ENCODE measurements around the gene HIF1A. TPM values are rescaled to one million over a fixed set of nuclear protein-coding genes. Genes with fewer than 3 reads are reported as not detected.

Gene HIF1A
- total and polyA plus RNA-seq, 2 of the 13 experiments (the other 11 are each of a cell fraction or from before 2014, with no cell fraction given): 41.0 to 126 TPM

GRCh38 chr14:61710853-61711817, 15.8 kb downstream of the HIF1A start:
- ATAC-seq (peak; percentile 11; the same call in 2 of the 3 replicates), DNase-seq (ENCODE audit: low spot score) (peak; percentile 32), FAIRE-seq (no peak)
- H3K79me2 ChIP-seq (ENCODE audit: insufficient read depth, low read length): peaks cover 84% of the 10 kb centered on the region
- ChIA-PET CTCF (ENCODE audit: low intra/inter-chr PET ratio, low total read pairs) (no interaction called here), POLR2A (interaction anchor here (1.2 to 1.3 kb wide), 2 partner anchors 16 to 151 kb away, joined by 3 to 6 read pairs; partner anchors contain the start of gene HIF1A)
- no peaks in the 10 kb centered on the region for H3K36me3 ChIP-seq (replicated peaks in 1 of 2; ENCODE audit: control insufficient read depth in 1 of 2, insufficient read depth in 2 of 2, low read length in 2 of 2)
- no peak overlapping the region for H3K4me3 ChIP-seq (replicated peaks in 1 of 3; ENCODE audit: insufficient read depth in 1 of 3, low read depth in 2 of 3, low read length in 3 of 3)
- no TSS peak for BruUV-seq (replicated peaks)
- intact Hi-C loops (cut with micrococcal nuclease; ENCODE audit: unreplicated experiment): loop anchor here (5.0 kb wide), 1 partner anchor 149 kb away; no protein-coding TSS in a partner anchor
- in situ Hi-C loops (cut with HindIII; ENCODE audit: extremely low pct_ligation_motif_present, low pct_unique_long_range_greater_than_20kb): no loop called here
- no peak overlapping the region for H3K9ac ChIP-seq (ENCODE audit: insufficient read depth, low read depth, low read length)
- no peaks in the 10 kb centered on the region for H3K27me3 ChIP-seq (ENCODE audit: control insufficient read depth in 1 of 2, insufficient read depth in 2 of 2, low read length in 2 of 2)
- H4K20me1 ChIP-seq (ENCODE audit: insufficient read depth, low read length): peaks cover 75% of the 10 kb centered on the region
- H3K27ac ChIP-seq (ENCODE audit: extremely low read length, insufficient read depth, low read length): no peak overlapping the region
- H2AFZ ChIP-seq (ENCODE audit: low read length): no peak overlapping the region
- WGBS (ENCODE audit: low lambda C conversion rate): 71% methylated on average over 12 of the region's 12 CpGs
- H3K4me2 ChIP-seq (ENCODE audit: low read depth, low read length): peak overlapping the region; percentile 31
- no peaks in the 10 kb centered on the region for H3K9me3 ChIP-seq (ENCODE audit: low read length)
- H3K4me1 ChIP-seq (ENCODE audit: insufficient read depth, low read length): peaks cover 72% of the 10 kb centered on the region
- TF ChIP-seq ZNF362 (CRISPR knock-in tag; IDR thresholded peaks at IDR 0.05; ENCODE audit: borderline replicate concordance) (peak; percentile 26; the same call in 1 of the 2 replicates), EP300 (IDR thresholded peaks at IDR 0.05; ENCODE audit: low read depth in 2 of 2, low read length in 2 of 2) (0 out of 4 replicates have a peak, but pooled peaks of 1 of the 2 experiments have one; percentile 31), EP300 (CRISPR knock-in tag; IDR thresholded peaks at IDR 0.05; ENCODE audit: borderline replicate concordance) (no peak), ZNF431 (CRISPR knock-in tag; IDR thresholded peaks at IDR 0.05; ENCODE audit: borderline replicate concordance, low read depth) (no peak), MBD4 (IDR thresholded peaks at IDR 0.05; ENCODE audit: borderline replicate concordance, low read length) (no peak), GABPB1 (CRISPR knock-in tag; IDR thresholded peaks at IDR 0.05) (no peak), ZNF770 (CRISPR knock-in tag; IDR thresholded peaks at IDR 0.05) (peak; percentile 93), ZBTB38 (CRISPR knock-in tag; IDR thresholded peaks at IDR 0.05) (no peak), ESRRA (CRISPR knock-in tag; IDR thresholded peaks at IDR 0.05; ENCODE audit: low read depth) (no peak), MATR3 (CRISPR knock-in tag; IDR thresholded peaks at IDR 0.05) (no peak), PRDM10 (CRISPR knock-in tag; IDR thresholded peaks at IDR 0.05; ENCODE audit: low read depth) (no peak), ZNF260 (CRISPR knock-in tag; IDR thresholded peaks at IDR 0.05; ENCODE audit: borderline replicate concordance, low read depth) (no peak), NCOA2 (CRISPR knock-in tag; IDR thresholded peaks at IDR 0.05) (no peak), ATF4 (CRISPR knock-in tag; IDR thresholded peaks at IDR 0.05) (no peak), CEBPG (CRISPR knock-in tag; IDR thresholded peaks at IDR 0.05) (0 out of 2 replicates have a peak, but pooled peaks have one; percentile 12)

All from HepG2 (cell line).